GM18868 (cell line): ENCODE data around the gene DIS3L2.
"Not testable (repeated sequence)": the region's sequence is repeated elsewhere in the genome, so short reads cannot be mapped to it uniquely, and the experiment has no call there.

ENCODE experiments used
- ATAC-seq: cut with Tn5 transposase; IDR thresholded peaks from one replicate; pipeline ENCODE4 v1.9.1; 2021; ENCODE audit warnings: mild to moderate bottlenecking, moderate library complexity; ENCODE audit not compliant: unreplicated experiment

DIS3L2 gene

DNA sequence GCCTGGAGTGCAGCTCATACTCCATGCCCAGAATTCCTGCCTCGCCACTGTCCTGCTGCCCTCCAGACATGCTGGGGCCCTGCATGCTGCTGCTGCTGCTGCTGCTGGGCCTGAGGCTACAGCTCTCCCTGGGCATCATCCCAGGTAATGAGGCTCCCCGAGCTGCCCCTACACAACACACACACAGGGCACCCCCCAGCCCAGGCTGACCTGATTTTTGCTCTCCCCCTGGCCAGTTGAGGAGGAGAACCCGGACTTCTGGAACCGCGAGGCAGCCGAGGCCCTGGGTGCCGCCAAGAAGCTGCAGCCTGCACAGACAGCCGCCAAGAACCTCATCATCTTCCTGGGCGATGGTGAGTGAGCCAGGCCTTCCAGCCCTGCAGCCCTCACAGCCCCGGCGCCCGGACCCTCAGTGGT lies 417.2 kb downstream of the DIS3L2 start, which contains the start of gene ALPP:
Gene ALPP (plus strand): TSS at position 17 of the 417 bp plus-strand sequence. CDS start 52 bp downstream, at position 69.
- not testable (repeated sequence) for ATAC-seq

DNA sequence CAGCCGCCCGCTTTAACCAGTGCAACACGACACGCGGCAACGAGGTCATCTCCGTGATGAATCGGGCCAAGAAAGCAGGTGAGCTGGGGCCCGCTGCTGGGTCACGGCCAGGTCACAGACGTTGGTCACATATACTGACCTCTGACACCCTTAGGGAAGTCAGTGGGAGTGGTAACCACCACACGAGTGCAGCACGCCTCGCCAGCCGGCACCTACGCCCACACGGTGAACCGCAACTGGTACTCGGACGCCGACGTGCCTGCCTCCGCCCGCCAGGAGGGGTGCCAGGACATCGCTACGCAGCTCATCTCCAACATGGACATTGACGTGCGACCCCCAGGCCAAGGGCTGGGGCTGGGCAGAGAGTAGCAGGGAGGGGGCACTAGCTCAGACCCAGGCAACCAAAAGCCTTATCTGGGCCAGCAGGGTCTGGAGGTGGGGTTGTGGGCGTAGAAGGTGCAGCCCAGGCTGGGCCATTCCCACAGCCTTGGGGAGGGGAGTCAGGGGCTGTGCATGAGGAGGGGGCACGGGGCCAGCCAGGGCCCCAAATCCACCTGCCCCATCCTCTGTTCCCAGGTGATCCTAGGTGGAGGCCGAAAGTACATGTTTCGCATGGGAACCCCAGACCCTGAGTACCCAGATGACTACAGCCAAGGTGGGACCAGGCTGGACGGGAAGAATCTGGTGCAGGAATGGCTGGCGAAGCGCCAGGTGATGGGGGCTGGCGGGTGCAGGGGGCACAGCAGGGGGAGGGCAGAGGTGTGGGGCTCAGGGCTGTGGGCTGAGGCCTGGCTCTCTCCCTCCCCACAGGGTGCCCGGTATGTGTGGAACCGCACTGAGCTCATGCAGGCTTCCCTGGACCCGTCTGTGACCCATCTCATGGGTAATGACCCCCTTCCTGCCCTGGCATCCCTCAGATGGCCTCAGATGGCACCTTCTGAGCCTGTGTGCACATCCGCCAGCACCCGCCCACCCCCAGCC lies 418.4 kb downstream of the DIS3L2 start:
- ATAC-seq = not testable (repeated sequence)

DNA sequence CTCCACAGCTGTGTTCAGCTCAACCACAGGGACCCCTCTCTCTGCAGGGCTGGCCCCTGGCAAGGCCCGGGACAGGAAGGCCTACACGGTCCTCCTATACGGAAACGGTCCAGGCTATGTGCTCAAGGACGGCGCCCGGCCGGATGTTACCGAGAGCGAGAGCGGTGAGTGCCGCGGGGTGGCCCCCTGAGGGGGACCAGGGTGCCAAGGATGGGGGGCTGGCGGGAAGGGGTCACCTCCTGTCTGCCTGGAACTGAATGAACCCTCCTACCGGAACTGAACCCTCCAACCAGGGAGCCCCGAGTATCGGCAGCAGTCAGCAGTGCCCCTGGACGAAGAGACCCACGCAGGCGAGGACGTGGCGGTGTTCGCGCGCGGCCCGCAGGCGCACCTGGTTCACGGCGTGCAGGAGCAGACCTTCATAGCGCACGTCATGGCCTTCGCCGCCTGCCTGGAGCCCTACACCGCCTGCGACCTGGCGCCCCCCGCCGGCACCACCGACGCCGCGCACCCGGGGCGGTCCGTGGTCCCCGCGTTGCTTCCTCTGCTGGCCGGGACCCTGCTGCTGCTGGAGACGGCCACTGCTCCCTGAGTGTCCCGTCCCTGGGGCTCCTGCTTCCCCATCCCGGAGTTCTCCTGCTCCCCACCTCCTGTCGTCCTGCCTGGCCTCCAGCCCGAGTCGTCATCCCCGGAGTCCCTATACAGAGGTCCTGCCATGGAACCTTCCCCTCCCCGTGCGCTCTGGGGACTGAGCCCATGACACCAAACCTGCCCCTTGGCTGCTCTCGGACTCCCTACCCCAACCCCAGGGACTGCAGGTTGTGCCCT lies 419.9 kb downstream of the DIS3L2 start:
- not testable (repeated sequence) for ATAC-seq

DNA sequence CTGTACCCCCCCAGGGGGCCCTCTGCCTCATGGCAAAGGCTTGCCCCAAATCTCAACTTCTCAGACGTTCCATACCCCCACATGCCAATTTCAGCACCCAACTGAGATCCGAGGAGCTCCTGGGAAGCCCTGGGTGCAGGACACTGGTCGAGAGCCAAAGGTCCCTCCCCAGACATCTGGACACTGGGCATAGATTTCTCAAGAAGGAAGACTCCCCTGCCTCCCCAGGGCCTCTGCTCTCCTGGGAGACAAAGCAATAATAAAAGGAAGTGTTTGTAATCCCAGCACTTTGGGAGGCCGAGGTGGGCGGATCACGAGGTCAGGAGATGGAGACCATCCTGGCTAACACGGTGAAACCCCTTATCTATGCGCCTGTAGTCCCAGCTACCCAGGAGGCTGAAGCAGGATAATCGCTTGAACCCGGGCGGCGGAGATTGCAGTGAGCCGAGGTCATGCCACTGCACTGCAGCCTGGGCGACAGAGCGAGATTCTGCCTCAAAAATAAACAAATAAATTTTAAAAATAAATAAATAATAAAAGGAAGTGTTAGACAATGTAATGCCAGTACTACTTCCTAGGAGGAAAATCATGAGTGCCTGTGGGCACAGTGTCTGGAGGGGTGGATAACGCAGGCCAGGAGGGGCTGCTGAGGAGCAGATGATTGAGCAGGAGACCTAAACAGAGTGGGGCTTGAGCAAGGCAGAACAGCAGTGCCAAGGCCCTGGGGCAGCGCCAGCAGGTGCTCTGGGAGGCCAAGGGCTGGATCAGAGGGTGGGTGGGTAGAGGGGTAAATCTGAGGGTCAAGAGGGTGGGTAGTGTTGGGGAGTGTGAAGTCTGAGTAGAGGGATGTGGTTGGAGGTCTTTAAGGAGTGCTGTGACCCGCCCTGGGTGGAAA lies 421.1 kb downstream of the DIS3L2 start:
- ATAC-seq = no peak

DNA sequence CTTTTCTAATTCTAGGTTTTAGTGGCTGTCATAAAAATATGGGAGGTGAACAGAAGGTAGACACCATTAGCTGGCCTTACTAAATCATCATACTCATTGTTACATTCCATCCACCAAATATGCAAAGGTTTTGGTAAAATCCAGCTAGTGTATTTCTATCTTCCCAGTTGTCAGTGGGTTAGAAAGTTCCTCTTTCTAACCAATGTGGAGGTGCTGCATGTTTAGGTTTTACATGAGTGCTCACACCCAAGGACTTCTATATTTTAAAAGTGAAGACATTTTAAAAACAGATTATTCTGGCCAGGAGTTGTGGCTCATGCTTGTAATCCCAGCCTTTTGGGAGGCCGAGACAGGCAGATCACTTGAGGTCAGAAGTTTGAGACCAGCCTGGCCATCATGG lies 423.0 kb downstream of the DIS3L2 start:
- ATAC-seq = no peak

DNA sequence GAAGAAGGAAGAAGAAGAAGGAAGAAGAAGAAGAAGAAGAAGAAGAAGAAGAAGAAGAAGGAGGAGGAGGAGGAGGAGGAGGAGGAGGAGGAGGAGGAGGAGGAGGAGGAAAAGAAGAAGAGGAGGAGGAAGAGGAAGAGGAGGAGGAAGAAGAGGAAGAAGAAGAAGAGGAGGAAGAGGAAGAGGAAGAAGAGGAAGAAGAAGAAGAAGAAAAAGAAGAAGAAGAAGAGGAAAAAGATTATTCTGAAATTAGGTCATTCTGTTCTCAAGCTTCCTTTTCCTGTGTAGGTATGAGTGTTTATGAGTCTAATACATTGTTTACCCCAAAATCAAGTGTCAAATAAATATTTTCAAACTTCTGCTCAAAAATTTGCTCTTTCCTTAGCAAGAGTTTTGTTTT lies 423.5 kb downstream of the DIS3L2 start:
- not testable (repeated sequence) for ATAC-seq

DNA sequence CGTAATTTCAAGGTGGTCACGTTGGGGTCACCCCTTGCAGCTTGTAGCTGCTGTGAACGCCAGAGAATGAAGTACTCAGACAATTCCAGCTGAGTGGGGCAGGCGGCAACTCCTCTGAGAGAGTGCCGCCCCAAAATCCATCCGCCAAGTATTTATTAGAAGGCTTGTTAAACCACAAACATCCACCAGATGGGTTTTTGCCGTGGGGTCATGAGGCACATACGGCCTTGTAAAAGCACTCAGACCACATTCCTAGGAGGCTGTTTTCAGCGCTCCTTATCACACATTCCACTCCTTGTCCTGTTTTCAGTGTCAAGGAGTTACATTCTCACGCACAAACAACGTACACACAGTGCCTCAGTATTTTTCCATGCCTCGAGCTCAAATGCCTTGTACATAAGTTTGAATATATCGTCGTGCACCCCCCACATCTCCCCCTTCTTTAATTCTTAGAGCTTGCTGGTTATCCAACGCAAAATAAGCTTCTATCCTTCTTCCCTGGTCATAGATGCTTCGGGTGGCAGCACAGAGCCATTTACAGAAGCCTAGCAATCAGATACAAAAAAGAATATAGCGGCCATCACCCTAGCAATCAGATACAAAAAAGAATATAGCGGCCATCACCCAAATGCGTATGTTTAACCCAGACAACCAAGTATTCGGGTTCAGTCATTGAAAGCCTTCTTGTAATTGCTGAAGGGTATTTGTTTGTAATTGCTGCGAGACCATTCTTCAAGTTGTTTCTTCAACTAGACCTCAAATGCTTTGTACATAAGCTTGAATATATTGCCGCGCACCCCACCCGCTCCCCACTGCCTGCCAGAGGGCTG lies 424.4 kb downstream of the DIS3L2 start:
- no peak for ATAC-seq

DNA sequence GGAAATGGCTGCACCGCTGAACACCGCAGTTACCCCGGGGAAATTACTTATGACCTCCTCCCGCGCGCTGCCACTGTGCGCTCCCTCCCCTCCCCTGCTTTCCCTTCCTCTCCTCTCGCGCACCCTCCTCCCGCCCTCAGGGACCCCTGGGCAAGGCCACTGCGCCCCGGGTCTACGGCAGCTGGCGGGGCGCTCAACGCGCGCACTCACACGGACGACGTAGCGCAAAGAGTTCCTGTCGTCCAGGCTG lies 424.9 kb downstream of the DIS3L2 start:
- no peak for ATAC-seq
